NK-92 (cell line): Measurements from ENCODE around the gene SLC6A5.

Experiments used
- DNase-seq: peaks from one replicate; lab custom pipeline; 2025; ENCODE audit not compliant: unreplicated experiment; lab: John Stamatoyannopoulos, UW

Gene SLC6A5

GRCh38 chr11:20668844-20669819 is 69.7 kb downstream of the SLC6A5 start, which contains the start of gene NELL1:
Gene NELL1 (plus strand): TSS chr11:20669586.
- DNase-seq = no peak

GRCh38 chr11:20669820-20670684 is 70.6 kb downstream of the SLC6A5 start:
- no peak for DNase-seq

GRCh38 chr11:20670932-20671403 is 71.6 kb downstream of the SLC6A5 start:
- no peak for DNase-seq

GRCh38 chr11:20671856-20672546 is 72.6 kb downstream of the SLC6A5 start:
- DNase-seq = no peak

GRCh38 chr11:20672575-20672974 is 73.2 kb downstream of the SLC6A5 start:
- no peak for DNase-seq

- DNase-seq = no peak
These were observed 77.2 kb downstream of the SLC6A5 start for GRCh38 chr11:20676658-20677057.

GRCh38 chr11:20688761-20689160 is 89.4 kb downstream of the SLC6A5 start:
- DNase-seq = no peak

- no peak for DNase-seq
These were observed 108.5 kb downstream of the SLC6A5 start for GRCh38 chr11:20707876-20708275.
